Stimulated activated CD4-positive, alpha-beta T cell treated with anti-CD3 and anti-CD28 coated beads, Interleukin-4, amount 100 ng/mL, for 48 hours (primary cell): ENCODE measurements around the gene POU2F3.

ENCODE experiments used
- DNase-seq, 2 donors: peaks; one replicate each; pipeline ENCODE4 v3.0.0-alpha.2; 2020; ENCODE audit warnings: low read depth in 2 of 2

The POU2F3 gene

GRCh38 chr11:120239713-120240640, at the start of gene POU2F3:
Gene POU2F3, plus strand, starts transcription at chr11:120240140. Its CDS starts 204 bp downstream, at chr11:120240344.
- no peak for DNase-seq

GRCh38 chr11:120191058-120191457, 48.9 kb upstream of the POU2F3 start:
- no peak for DNase-seq

GRCh38 chr11:120192831-120193625, 46.9 kb upstream of the POU2F3 start:
- no peak for DNase-seq

GRCh38 chr11:120194166-120194565, 45.8 kb upstream of the POU2F3 start:
- no peak for DNase-seq

GRCh38 chr11:120195601-120196320, 44.2 kb upstream of the POU2F3 start:
- DNase-seq, result no peak

GRCh38 chr11:120196826-120197225, 43.1 kb upstream of the POU2F3 start:
- DNase-seq, result no peak

- DNase-seq, result no peak
These were observed 42.6 kb upstream of the POU2F3 start for GRCh38 chr11:120197251-120197891.

GRCh38 chr11:120197977-120198376, 42.0 kb upstream of the POU2F3 start:
- DNase-seq, result no peak

- DNase-seq, result no peak
These were observed 41.5 kb upstream of the POU2F3 start for GRCh38 chr11:120198403-120198786.

- no peak for DNase-seq
These were observed 41.0 kb upstream of the POU2F3 start for GRCh38 chr11:120198787-120199469.

GRCh38 chr11:120199613-120200012, 40.3 kb upstream of the POU2F3 start:
- DNase-seq, result no peak

- no peak for DNase-seq
These were observed 39.3 kb upstream of the POU2F3 start for GRCh38 chr11:120200677-120201076.

- DNase-seq, result no peak
These were observed 38.3 kb upstream of the POU2F3 start for GRCh38 chr11:120201653-120202052.

GRCh38 chr11:120203626-120204025, 36.3 kb upstream of the POU2F3 start:
- no peak for DNase-seq

- DNase-seq, result no peak
These were observed 34.3 kb upstream of the POU2F3 start for GRCh38 chr11:120205596-120206161.

GRCh38 chr11:120207512-120207911, 32.4 kb upstream of the POU2F3 start:
- DNase-seq, result no peak

GRCh38 chr11:120208001-120208441, 31.9 kb upstream of the POU2F3 start:
- DNase-seq, result no peak

GRCh38 chr11:120208777-120209176, 31.2 kb upstream of the POU2F3 start:
- no peak for DNase-seq

- no peak for DNase-seq
These were observed 30.0 kb upstream of the POU2F3 start for GRCh38 chr11:120209746-120210625.
